GM20000 (cell line): ENCODE data around the gene USP40.

Experiments used
- DNase-seq: peaks from one replicate; pipeline ENCODE4 v3.0.0; 2012; ENCODE audit warnings: low spot score
- TF ChIP-seq, protein P1 (sequence below): IDR thresholded peaks from 2 replicates; pipeline ENCODE4 v1.5.1; 2012; ENCODE audit warnings: mild to moderate bottlenecking, control low read depth; ENCODE audit errors: extremely low read depth, missing control alignments

USP40 gene

DNA sequence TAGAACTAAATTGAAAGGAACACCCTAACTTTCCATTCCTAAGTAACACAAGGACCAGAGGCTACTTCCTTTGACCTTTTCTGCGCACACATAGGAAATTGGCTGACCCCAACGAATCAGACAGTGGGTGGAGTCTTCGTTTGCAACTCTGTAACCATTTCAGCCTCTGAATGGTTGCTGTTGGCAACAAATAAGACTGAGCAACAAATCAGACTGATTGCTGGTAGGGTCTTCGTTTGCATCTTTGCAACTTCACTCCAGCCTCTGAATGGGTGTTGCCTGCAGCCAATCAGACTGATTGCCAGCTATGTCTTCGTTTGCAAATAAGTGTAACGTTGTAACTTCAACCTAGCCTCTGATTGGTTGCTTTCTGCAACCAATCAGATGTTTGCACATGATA is 34.6 kb downstream of the USP40 start:
- TF ChIP-seq, protein P1, sequence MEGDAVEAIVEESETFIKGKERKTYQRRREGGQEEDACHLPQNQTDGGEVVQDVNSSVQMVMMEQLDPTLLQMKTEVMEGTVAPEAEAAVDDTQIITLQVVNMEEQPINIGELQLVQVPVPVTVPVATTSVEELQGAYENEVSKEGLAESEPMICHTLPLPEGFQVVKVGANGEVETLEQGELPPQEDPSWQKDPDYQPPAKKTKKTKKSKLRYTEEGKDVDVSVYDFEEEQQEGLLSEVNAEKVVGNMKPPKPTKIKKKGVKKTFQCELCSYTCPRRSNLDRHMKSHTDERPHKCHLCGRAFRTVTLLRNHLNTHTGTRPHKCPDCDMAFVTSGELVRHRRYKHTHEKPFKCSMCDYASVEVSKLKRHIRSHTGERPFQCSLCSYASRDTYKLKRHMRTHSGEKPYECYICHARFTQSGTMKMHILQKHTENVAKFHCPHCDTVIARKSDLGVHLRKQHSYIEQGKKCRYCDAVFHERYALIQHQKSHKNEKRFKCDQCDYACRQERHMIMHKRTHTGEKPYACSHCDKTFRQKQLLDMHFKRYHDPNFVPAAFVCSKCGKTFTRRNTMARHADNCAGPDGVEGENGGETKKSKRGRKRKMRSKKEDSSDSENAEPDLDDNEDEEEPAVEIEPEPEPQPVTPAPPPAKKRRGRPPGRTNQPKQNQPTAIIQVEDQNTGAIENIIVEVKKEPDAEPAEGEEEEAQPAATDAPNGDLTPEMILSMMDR: no peak

DNA sequence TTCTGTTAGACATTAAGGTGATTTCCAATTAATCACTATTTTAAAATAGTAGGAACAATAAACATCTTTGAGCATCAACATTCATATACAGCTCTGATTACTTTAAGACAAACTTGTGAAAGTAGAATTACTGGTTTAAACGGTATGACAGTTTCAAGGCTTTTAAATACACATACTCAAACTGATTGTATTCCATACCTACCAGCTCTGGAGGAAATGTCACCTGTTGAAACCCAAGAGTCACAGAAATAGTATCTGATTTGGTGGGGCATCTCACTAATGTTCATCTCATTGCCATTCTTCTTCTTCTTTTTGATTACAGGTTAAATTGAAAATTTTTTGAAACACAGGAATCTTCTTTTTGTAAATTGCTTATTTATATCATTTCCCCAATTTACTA is 36.2 kb downstream of the USP40 start:
- DNase-seq: no peak
- TF ChIP-seq, protein P1: no peak

More for the DNA sequence above, 34.6 kb downstream of the USP40 start:
- no peak for DNase-seq

- DNase-seq: no peak
- TF ChIP-seq, protein P1: no peak
Measured at GRCh38 chr2:233528182-233528581, 38.4 kb downstream of the USP40 start.

DNA sequence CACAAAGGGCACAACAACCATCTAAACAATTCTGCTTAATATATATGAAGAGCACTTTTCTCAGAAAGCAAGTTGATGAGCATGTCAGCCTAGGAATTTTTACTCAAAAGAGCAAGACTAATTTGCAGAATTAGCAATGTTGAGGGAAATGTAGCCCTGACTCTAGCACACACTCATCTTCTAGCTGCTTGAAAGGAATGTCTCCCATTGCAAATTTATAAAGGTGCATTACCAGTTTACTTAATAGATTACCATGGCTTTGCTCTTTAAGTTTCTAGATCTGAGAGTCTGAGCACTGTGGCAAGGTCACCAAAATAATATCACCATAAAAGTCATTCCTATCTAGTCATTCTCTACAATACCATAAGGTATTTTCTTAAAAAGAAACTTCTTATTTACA is 40.8 kb downstream of the USP40 start:
- DNase-seq: no peak
- TF ChIP-seq, protein P1: no peak

- peak; percentile 18 for DNase-seq
- TF ChIP-seq, protein P1: no peak
Measured at GRCh38 chr2:233519787-233520611, 46.6 kb downstream of the USP40 start.

GRCh38 chr2:233513953-233514655 is 52.5 kb downstream of the USP40 start:
- TF ChIP-seq, protein P1: no peak
- DNase-seq: no peak

GRCh38 chr2:233503947-233504637 is 62.5 kb downstream of the USP40 start:
- TF ChIP-seq, protein P1: no peak
- DNase-seq: no peak
